T-helper 17 cell (primary cell): ENCODE measurements around the gene IFRD2. TPM values are rescaled to one million over a fixed set of nuclear protein-coding genes. Genes with fewer than 3 reads are reported as not detected.

Experiments
- ATAC-seq: fragments of 150-1000 bp; cut with Tn5 transposase; 2 replicates; pipeline ENCODE4 v1.10.0; 2021; ENCODE audit warnings: mild to moderate bottlenecking, moderate library complexity
- DNase-seq, 3 donors: peaks; one replicate each; pipeline versions ENCODE4 v3.0.0 to v3.0.0-alpha.2; 2020 to 2021
- H3K9me3 ChIP-seq: one replicate; pipeline ENCODE4 v1.7.0; 2013; ENCODE audit warnings: low read length, mild to moderate bottlenecking; ENCODE audit not compliant: control insufficient read depth, poor library complexity, severe bottlenecking
- H3K27ac Mint-ChIP-seq: one replicate; pipeline ENCODE4 v1.8.0; 2022; ENCODE audit warnings: mild to moderate bottlenecking, moderate library complexity, mixed read lengths
- H3K27me3 Mint-ChIP-seq: one replicate; pipeline ENCODE4 v1.8.0; 2022; ENCODE audit warnings: mixed read lengths
- H3K36me3 Mint-ChIP-seq: one replicate; pipeline ENCODE4 v1.8.0; 2022; ENCODE audit warnings: low read depth, mixed read lengths
- H3K4me1 Mint-ChIP-seq: one replicate; pipeline ENCODE4 v1.8.0; 2022; ENCODE audit warnings: mild to moderate bottlenecking, mixed read lengths
- H3K4me3 Mint-ChIP-seq: one replicate; pipeline ENCODE4 v1.8.0; 2022; ENCODE audit warnings: mild to moderate bottlenecking, moderate library complexity, mixed read lengths
- total RNA-seq, 4 donors: library from RNA in 2 of 4; stranded (reverse) in 2 of 4; gene quantifications; one replicate each; pipeline ENCODE4 v1.2.3 and lab custom pipeline; 2022 to 2026

Gene IFRD2
- total RNA-seq, 2 donors from 2014 or later: 46.7 to 49.2 TPM

- no peak for DNase-seq
- peaks cover 7% of the 10 kb centered on the region for H3K4me1 Mint-ChIP-seq
- no peak overlapping the region for H3K4me3 Mint-ChIP-seq
- H3K9me3 ChIP-seq: no peaks in the 10 kb centered on the region
- ATAC-seq: no peak
- no peak overlapping the region for H3K27ac Mint-ChIP-seq
- no peaks in the 10 kb centered on the region for H3K27me3 Mint-ChIP-seq
- H3K36me3 Mint-ChIP-seq: no peaks in the 10 kb centered on the region
Measured at GRCh38 chr3:50260942-50261441, 31.2 kb downstream of the IFRD2 start.

GRCh38 chr3:50260027-50260941, 31.9 kb downstream of the IFRD2 start:
- no peaks in the 10 kb centered on the region for H3K9me3 ChIP-seq
- ATAC-seq: peak; percentile 96
- no peak overlapping the region for H3K27ac Mint-ChIP-seq
- H3K36me3 Mint-ChIP-seq: no peaks in the 10 kb centered on the region
- DNase-seq: peak; percentile 79 to 81 (median 81)
- H3K4me3 Mint-ChIP-seq: peak overlapping the region; percentile 82
- H3K4me1 Mint-ChIP-seq: peaks cover 7% of the 10 kb centered on the region
- no peaks in the 10 kb centered on the region for H3K27me3 Mint-ChIP-seq

- Mint-ChIP-seq H3K36me3 (no peaks in the 10 kb centered on the region), H3K27ac (peak overlapping the region; percentile 9), H3K4me3 (peak overlapping the region; percentile 82), H3K4me1 (peaks cover 7% of the 10 kb centered on the region), H3K27me3 (no peaks in the 10 kb centered on the region)
- ATAC-seq: peak; percentile 17
- H3K9me3 ChIP-seq: no peaks in the 10 kb centered on the region
- DNase-seq: no peak
Measured at GRCh38 chr3:50259432-50260026, 32.7 kb downstream of the IFRD2 start.

GRCh38 chr3:50258979-50259378, 33.2 kb downstream of the IFRD2 start:
- peak overlapping the region; percentile 9 for H3K27ac Mint-ChIP-seq
- H3K4me1 Mint-ChIP-seq: peaks cover 7% of the 10 kb centered on the region
- ATAC-seq (no peak), DNase-seq (no peak)
- no peaks in the 10 kb centered on the region for H3K36me3 Mint-ChIP-seq
- H3K4me3 Mint-ChIP-seq: peak overlapping the region; percentile 82
- no peaks in the 10 kb centered on the region for H3K9me3 ChIP-seq
- H3K27me3 Mint-ChIP-seq: no peaks in the 10 kb centered on the region

DNA sequence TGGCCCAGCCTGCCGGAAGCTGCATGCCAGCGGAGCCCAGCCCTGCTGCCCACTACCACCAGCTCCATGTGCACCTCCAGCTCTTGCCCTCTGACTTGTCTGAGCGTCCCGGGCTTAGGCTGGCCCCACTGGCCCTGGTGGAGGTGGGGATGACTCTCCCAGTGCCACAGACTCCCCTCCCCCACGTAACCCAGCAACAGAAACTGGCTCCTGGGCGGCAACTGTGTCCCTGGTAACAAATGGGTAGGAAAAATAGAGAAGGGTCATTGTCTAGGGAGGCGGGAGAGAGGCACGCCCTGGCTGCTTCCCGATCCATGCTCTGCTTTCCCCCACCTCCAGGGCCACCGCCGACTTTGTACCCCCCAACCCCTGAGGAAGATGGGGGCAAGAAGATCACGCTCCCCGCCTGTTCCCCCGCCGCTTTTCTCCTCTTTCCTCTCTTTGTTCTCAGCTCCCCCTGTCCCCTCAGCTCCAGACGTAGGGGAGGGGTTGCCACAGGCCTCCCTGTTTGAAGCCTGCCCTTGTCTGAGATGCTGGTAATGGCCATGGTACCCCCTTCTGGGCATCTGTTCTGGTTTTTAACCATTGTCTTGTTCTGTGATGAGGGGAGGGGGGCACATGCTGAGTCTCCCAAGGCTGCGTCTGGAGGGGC, 34.1 kb downstream of the IFRD2 start:
- Mint-ChIP-seq H3K36me3 (no peaks in the 10 kb centered on the region), H3K4me1 (peaks cover 7% of the 10 kb centered on the region), H3K27me3 (no peaks in the 10 kb centered on the region), H3K27ac (peak overlapping the region; percentile 9), H3K4me3 (no peak overlapping the region)
- no peak for ATAC-seq
- no peak for DNase-seq
- H3K9me3 ChIP-seq: no peaks in the 10 kb centered on the region

- Mint-ChIP-seq H3K4me1 (peaks cover 7% of the 10 kb centered on the region), H3K36me3 (no peaks in the 10 kb centered on the region), H3K4me3 (no peak overlapping the region), H3K27ac (peak overlapping the region; percentile 45), H3K27me3 (no peaks in the 10 kb centered on the region)
- DNase-seq (no peak), ATAC-seq (no peak)
- no peaks in the 10 kb centered on the region for H3K9me3 ChIP-seq
Measured at GRCh38 chr3:50256978-50257890, 35.0 kb downstream of the IFRD2 start.

- ATAC-seq (no peak), DNase-seq (no peak)
- Mint-ChIP-seq H3K36me3 (no peaks in the 10 kb centered on the region), H3K27me3 (no peaks in the 10 kb centered on the region), H3K4me1 (peaks cover 13% of the 10 kb centered on the region), H3K4me3 (no peak overlapping the region), H3K27ac (no peak overlapping the region)
- H3K9me3 ChIP-seq: no peaks in the 10 kb centered on the region
Measured at GRCh38 chr3:50255251-50255615, 37.0 kb downstream of the IFRD2 start.

GRCh38 chr3:50254577-50255250, 37.5 kb downstream of the IFRD2 start:
- Mint-ChIP-seq H3K4me3 (no peak overlapping the region), H3K27ac (peak overlapping the region; percentile 80), H3K27me3 (no peaks in the 10 kb centered on the region), H3K36me3 (no peaks in the 10 kb centered on the region), H3K4me1 (peaks cover 14% of the 10 kb centered on the region)
- ATAC-seq (no peak), DNase-seq (no peak)
- no peaks in the 10 kb centered on the region for H3K9me3 ChIP-seq

DNA sequence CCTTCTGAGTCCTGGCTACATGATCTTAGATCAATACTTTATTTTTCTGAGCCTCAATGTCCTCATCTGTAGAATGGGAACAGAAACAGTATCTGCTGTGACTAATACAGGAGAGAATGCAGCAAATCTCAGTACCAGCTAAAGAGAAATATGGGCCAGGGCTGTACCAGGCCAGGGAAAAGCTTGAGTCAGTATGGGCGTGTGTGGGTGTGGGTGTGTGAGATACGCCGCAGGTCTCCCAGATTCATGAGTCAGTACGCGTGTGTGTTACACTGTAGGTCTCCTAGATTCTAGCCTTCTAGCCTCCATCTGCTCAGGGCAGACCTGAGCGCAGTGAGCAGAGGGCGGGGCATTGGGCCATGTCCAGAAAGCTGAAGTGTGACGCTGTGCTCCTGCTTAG, 41.0 kb downstream of the IFRD2 start:
- Mint-ChIP-seq H3K27ac (peak overlapping the region; percentile 19), H3K4me3 (peak overlapping the region; percentile 41), H3K27me3 (no peaks in the 10 kb centered on the region), H3K4me1 (peaks cover 25% of the 10 kb centered on the region), H3K36me3 (peaks cover 2% of the 10 kb centered on the region)
- DNase-seq: no peak
- no peaks in the 10 kb centered on the region for H3K9me3 ChIP-seq
- ATAC-seq: no peak

- Mint-ChIP-seq H3K27me3 (no peaks in the 10 kb centered on the region), H3K27ac (peak overlapping the region; percentile 49), H3K4me3 (no peak overlapping the region), H3K4me1 (peaks cover 29% of the 10 kb centered on the region), H3K36me3 (peaks cover 2% of the 10 kb centered on the region)
- no peaks in the 10 kb centered on the region for H3K9me3 ChIP-seq
- ATAC-seq: no peak
- no peak for DNase-seq
Measured at GRCh38 chr3:50250514-50250913, 41.7 kb downstream of the IFRD2 start.

DNA sequence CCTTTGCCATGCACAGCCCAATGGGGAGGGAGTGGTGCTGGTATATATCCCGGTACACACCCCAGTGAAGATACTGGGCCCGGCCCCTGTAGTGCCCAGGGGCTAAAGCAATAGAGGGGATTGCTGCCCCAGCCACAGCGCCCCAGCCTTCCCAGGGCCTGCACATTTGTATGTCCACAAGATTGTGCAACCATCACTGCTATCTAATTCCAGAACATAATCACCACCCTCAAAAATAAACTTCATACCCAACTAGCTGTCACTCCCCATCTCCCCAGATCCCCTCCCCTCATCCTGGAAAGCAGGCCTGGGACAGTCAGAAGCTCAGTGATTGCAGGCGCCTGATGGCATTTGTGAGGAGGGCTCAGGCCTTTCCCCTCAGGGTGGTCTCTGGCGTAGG, 42.8 kb downstream of the IFRD2 start:
- Mint-ChIP-seq H3K4me3 (no peak overlapping the region), H3K27ac (no peak overlapping the region), H3K4me1 (peaks cover 36% of the 10 kb centered on the region), H3K27me3 (no peaks in the 10 kb centered on the region), H3K36me3 (peaks cover 2% of the 10 kb centered on the region)
- ATAC-seq: no peak
- H3K9me3 ChIP-seq: no peaks in the 10 kb centered on the region
- DNase-seq: no peak

DNA sequence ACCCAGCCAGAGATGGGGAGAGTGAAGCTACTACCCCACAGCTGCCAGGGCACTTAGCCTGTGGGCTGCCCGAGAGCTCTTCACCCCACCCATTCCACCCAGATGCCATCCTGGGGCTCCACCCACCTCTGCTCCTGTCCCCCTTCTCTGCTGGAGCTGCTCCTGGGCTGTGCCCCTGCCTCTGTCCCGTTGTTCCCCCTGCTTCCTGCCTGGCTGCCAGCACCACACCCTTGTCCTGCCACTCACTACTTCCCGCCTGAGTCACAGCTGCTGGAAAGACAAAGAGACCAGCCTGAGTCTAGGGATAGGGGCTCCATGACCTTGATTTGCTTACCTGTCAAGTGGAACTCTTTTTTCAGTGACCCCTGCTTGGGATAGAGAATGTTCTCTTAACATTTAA, 43.8 kb downstream of the IFRD2 start:
- no peaks in the 10 kb centered on the region for H3K9me3 ChIP-seq
- H3K4me1 Mint-ChIP-seq: peaks cover 44% of the 10 kb centered on the region
- DNase-seq: no peak
- no peak overlapping the region for H3K4me3 Mint-ChIP-seq
- H3K27me3 Mint-ChIP-seq: no peaks in the 10 kb centered on the region
- no peak for ATAC-seq
- H3K27ac Mint-ChIP-seq: peak overlapping the region; percentile 95
- peaks cover 2% of the 10 kb centered on the region for H3K36me3 Mint-ChIP-seq
